Aorta (tissue), 5 donors: ENCODE data around the gene AIMP2. TPM values are rescaled to one million over a fixed set of nuclear protein-coding genes. Genes with fewer than 3 reads are reported as not detected.
"Not testable (repeated sequence)": the region's sequence is repeated elsewhere in the genome, so short reads cannot be mapped to it uniquely, and the experiment has no call there.

Experiments used
- ATAC-seq: fragments of 200-7000 bp; cut with Tn5 transposase; one replicate; pipeline ENCODE4 v1.9.1; 2022; ENCODE audit warnings: moderate library complexity; ENCODE audit not compliant: low FRiP score
- DNase-seq, 2 donors: peaks; one replicate each; pipeline ENCODE4 v3.0.0-alpha.2; 2020
- H3K27ac ChIP-seq, 2 donors: one replicate each; pipeline ENCODE4 v1.5.1; 2013; ENCODE audit warnings: low read length in 2 of 2, mild to moderate bottlenecking in 2 of 2, moderate library complexity in 2 of 2, control low read depth in 1 of 2, inconsistent platforms in 1 of 2, low read depth in 1 of 2
- H3K27me3 ChIP-seq, 2 donors: one replicate each; pipeline ENCODE4 v1.6.1; 2013; ENCODE audit warnings: control low read depth in 1 of 2, low read length in 1 of 2, mild to moderate bottlenecking in 1 of 2, moderate library complexity in 1 of 2; ENCODE audit not compliant: insufficient read depth in 2 of 2, control insufficient read depth in 1 of 2
- H3K36me3 ChIP-seq, 2 donors: one replicate each; pipeline ENCODE4 v1.6.1; 2013; ENCODE audit warnings: control low read depth in 1 of 2, low read length in 1 of 2, mild to moderate bottlenecking in 1 of 2; ENCODE audit not compliant: insufficient read depth in 2 of 2, control insufficient read depth in 1 of 2
- H3K4me1 ChIP-seq, 2 donors: one replicate each; pipeline ENCODE4 v1.6.1; 2013; ENCODE audit warnings: low read length in 2 of 2, control low read depth in 1 of 2, mild to moderate bottlenecking in 1 of 2, moderate library complexity in 1 of 2; ENCODE audit not compliant: insufficient read depth in 2 of 2, control insufficient read depth in 1 of 2
- H3K4me3 ChIP-seq, 2 donors: one replicate each; pipeline ENCODE4 v1.5.1; 2013; ENCODE audit warnings: low read length in 2 of 2, control low read depth in 1 of 2, mild to moderate bottlenecking in 1 of 2
- H3K9me3 ChIP-seq: one replicate; pipeline ENCODE4 v1.6.1; 2013; ENCODE audit warnings: mild to moderate bottlenecking, low read length; ENCODE audit not compliant: control insufficient read depth
- WGBS, 2 donors: extraction: QIAGEN DNeasy Blood & Tissue Kit; methylation state at CpG; one replicate each; pipeline ENCODE4 v1.1.7; 2013; 5-methylcytosine and 5-hydroxymethylcytosine counted together
- intact Hi-C, 2 donors: fragments of 100-400 bp; cut with DNase I; formaldehyde crosslinking; loops; one replicate each; pipeline versions ENCODE4 v1.14.2 to v1.15.0; 2022
- polyA plus RNA-seq, 2 donors: library from polyadenylated mRNA; stranded (reverse); fragments of 200-250 nt; gene quantifications; one replicate each; pipeline ENCODE4 v1.2.3, GENCODE V29; 2013
- total RNA-seq, 2 donors: library from RNA; stranded (reverse); fragmentation: NEBNext Ultra II Directional; extraction: Animal tissue kit (Norgen Biotek cat#: 25700); gene quantifications; one replicate each; pipeline ENCODE4 v1.2.1, GENCODE V29; 2021
- donor health status: healthy with polysubstance abuse.
- donor health status: Bipolar disorder and iron deficiency.
- donor health status: DM: no; HTN: no; CAD: no.
- donor health status: DM: no; HTN: no; CAD: no.
- donor health status: DM: yes; HTN: yes; CAD: no.

The AIMP2 gene
- total and polyA plus RNA-seq, 4 donors = 13.1 to 19.3 (median 13.9) TPM

GRCh38 chr7:6031567-6031966 is 22.5 kb downstream of the AIMP2 start:
- 79 to 82% methylated on average over 3 of the region's 3 CpGs for WGBS, 2 donors
- Histone ChIP-seq H3K9me3 (no peaks in the 10 kb centered on the region), H3K27me3 (no peaks in the 10 kb centered on the region), H3K27ac (no peak overlapping the region), H3K4me1 (no peaks in the 10 kb centered on the region), H3K4me3 (no peak overlapping the region), H3K36me3 (peaks cover 5 to 6% of the 10 kb centered on the region in 2 donors)
- DNase-seq (peak in 1 of 2 donors; percentile 12), ATAC-seq (no peak)
- intact Hi-C loops = no loop called here

DNA sequence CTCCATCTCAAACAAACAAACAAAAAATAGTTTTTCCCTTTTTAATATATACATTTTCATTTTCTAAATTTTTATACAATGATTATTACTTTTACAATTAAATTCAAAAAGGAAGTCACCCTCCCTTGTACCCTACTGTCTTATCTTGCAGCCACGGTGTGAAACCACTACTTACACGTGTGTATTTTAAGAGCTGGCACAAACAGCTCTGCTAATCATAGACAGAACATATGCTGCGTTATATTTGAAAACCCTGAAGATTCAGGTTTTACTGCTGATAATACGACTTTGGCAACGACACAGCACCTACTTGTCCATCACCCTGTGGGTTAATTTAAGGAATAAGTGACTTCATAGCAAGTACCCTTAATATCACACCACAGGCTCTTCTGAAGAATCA is 23.1 kb downstream of the AIMP2 start:
- Histone ChIP-seq H3K27ac (no peak overlapping the region), H3K4me1 (no peaks in the 10 kb centered on the region), H3K9me3 (no peaks in the 10 kb centered on the region), H3K36me3 (peaks cover 2 to 6% of the 10 kb centered on the region in 2 donors), H3K4me3 (no peak overlapping the region), H3K27me3 (no peaks in the 10 kb centered on the region)
- 64 to 68% methylated on average over 5 of the region's 5 CpGs for WGBS, 2 donors
- intact Hi-C loops = no loop called here
- DNase-seq (no peak), ATAC-seq (no peak)

DNA sequence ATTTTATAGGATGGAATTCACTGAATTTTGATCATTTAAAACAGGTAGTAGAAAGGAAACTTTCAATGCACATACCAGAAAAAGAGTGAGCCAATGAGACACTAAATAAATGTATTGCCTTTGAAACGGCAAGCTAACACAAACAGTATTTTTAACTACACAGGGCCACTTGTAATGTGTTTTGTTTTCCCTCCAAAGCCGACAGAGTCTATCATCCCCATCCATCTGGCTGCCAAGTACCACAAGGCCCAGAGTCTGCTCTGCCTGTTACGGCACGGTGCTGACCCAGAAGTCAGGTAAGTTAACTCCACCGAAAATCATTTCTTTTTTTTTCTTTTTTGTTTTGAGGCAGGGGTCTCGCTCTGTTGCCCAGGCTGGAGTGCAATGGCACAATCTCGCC is 23.6 kb downstream of the AIMP2 start:
- Histone ChIP-seq H3K4me1 (no peaks in the 10 kb centered on the region), H3K36me3 (peaks cover 2 to 3% of the 10 kb centered on the region in 2 donors), H3K27ac (no peak overlapping the region), H3K4me3 (no peak overlapping the region), H3K9me3 (no peaks in the 10 kb centered on the region), H3K27me3 (no peaks in the 10 kb centered on the region)
- DNase-seq (peak in 1 of 2 donors; percentile 24), ATAC-seq (no peak)
- WGBS, 2 donors = 63 to 66% methylated on average over 7 of the region's 7 CpGs
- intact Hi-C loops = no loop called here

DNA sequence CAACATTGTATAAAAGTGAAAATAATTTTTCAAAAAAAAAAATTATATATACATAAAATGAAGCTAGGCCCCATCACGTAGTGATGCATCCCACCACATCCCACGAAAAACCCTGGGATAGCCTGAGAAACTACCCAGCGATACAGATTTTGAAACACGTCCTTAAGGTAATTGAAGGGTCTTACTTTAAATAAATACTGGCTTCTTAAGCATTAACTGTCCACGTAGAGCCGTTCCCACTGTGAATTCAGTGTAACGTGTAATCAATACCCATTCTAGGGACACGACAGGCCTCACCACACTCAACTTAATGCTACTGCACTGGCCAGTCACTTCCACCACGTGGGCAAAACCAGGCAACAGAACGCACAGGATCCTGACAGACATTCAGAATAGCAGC is 26.1 kb downstream of the AIMP2 start:
- DNase-seq (no peak), ATAC-seq (no peak)
- Histone ChIP-seq H3K27me3 (no peaks in the 10 kb centered on the region), H3K36me3 (peaks cover 2 to 3% of the 10 kb centered on the region in 2 donors), H3K9me3 (no peaks in the 10 kb centered on the region), H3K27ac (no peak overlapping the region), H3K4me3 (no peak overlapping the region), H3K4me1 (no peaks in the 10 kb centered on the region)
- intact Hi-C loops = no loop called here
- WGBS, 2 donors = 89% methylated on average over 10 of the region's 10 CpGs

- ATAC-seq (no peak), DNase-seq (peak in 1 of 2 donors; percentile 65)
- no peaks in the 10 kb centered on the region for H3K4me1 ChIP-seq
- peaks cover 3 to 5% of the 10 kb centered on the region in 2 donors for H3K36me3 ChIP-seq
- intact Hi-C loops = no loop called here
- no peaks in the 10 kb centered on the region for H3K9me3 ChIP-seq
- no peak overlapping the region for H3K4me3 ChIP-seq
- whole genome bisulfite sequencing, 2 donors = 86 to 88% methylated on average over 13 of the region's 13 CpGs
- no peaks in the 10 kb centered on the region for H3K27me3 ChIP-seq
- no peak overlapping the region for H3K27ac ChIP-seq
Measured at GRCh38 chr7:6035686-6036085, 26.6 kb downstream of the AIMP2 start.

GRCh38 chr7:6049780-6050179 is 40.7 kb downstream of the AIMP2 start:
- Histone ChIP-seq H3K36me3 (peaks cover 0 to 5% of the 10 kb centered on the region in 2 donors), H3K4me1 (no peaks in the 10 kb centered on the region), H3K27ac (no peak overlapping the region), H3K4me3 (no peak overlapping the region), H3K27me3 (no peaks in the 10 kb centered on the region), H3K9me3 (no peaks in the 10 kb centered on the region)
- DNase-seq = no peak
- 38% methylated on average over 4 of the region's 4 CpGs for WGBS, 2 donors
- ATAC-seq = no peak
- intact Hi-C loops = no loop called here

- H3K9me3 ChIP-seq, DNase-seq, H3K27me3 ChIP-seq, H3K4me3 ChIP-seq, ATAC-seq, intact Hi-C loops, H3K4me1 ChIP-seq, H3K36me3 ChIP-seq, H3K27ac ChIP-seq: not testable (repeated sequence)
- WGBS, 2 donors = 94% methylated on average over 9 of the region's 9 CpGs
Measured at GRCh38 chr7:6051185-6051584, 42.1 kb downstream of the AIMP2 start.

DNA sequence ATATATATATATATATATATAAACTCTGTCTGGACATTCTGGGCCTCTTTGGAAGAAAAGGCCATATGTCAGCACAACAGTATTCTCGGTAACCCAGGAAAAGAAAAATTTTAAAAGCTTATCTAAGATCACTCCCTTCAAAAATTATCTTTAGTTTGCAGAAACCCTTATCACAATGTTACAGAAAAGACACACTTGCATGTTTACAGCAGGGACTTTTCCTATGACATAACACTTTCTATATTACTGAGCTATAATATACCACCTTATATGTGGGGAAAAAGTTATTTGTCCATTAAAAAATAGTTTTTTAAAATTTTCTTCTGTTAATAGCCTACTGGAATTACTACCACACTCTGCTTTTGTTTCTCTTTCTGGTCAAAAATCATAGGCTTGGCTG is 47.5 kb downstream of the AIMP2 start:
- Histone ChIP-seq H3K36me3 (peaks cover 0 to 3% of the 10 kb centered on the region in 2 donors), H3K4me3 (no peak overlapping the region), H3K27ac (no peak overlapping the region), H3K9me3 (no peaks in the 10 kb centered on the region), H3K4me1 (no peaks in the 10 kb centered on the region), H3K27me3 (no peaks in the 10 kb centered on the region)
- ATAC-seq (no peak), DNase-seq (no peak)
- intact Hi-C loops = no loop called here
- 18 to 41% methylated on average over 1 of the region's 1 CpG for WGBS, 2 donors

- 57 to 58% methylated on average over 14 of the region's 14 CpGs for WGBS, 2 donors
- peak overlapping the region in 1 of 2 donors; percentile 67 for H3K4me3 ChIP-seq
- H3K27ac ChIP-seq = no peak overlapping the region
Measured at GRCh38 chr7:6057316-6058129, 48.5 kb downstream of the AIMP2 start.

More at GRCh38 chr7:6057316-6058129, 48.5 kb downstream of the AIMP2 start:
- H3K27me3 ChIP-seq = no peaks in the 10 kb centered on the region
- H3K9me3 ChIP-seq = no peaks in the 10 kb centered on the region
- intact Hi-C loops = no loop called here
- H3K4me1 ChIP-seq = no peaks in the 10 kb centered on the region
- DNase-seq (no peak), ATAC-seq (no peak)
- H3K36me3 ChIP-seq = peaks cover 0 to 3% of the 10 kb centered on the region in 2 donors
